Occipital lobe (tissue), 2 donors: ENCODE results near the gene ZNF568. TPM values are rescaled to one million over a fixed set of nuclear protein-coding genes. Genes with fewer than 3 reads are reported as not detected.

ENCODE experiments used
- DNase-seq: peaks from one replicate; lab custom pipeline; 2025; lab: John Stamatoyannopoulos, UW
- total RNA-seq: library from RNA; depleted of rRNA; stranded (reverse); fragments of >200 nt; gene quantifications from one replicate; pipeline ENCODE4 v1.2.3, GENCODE V29; 2014

Gene ZNF568
- total RNA-seq, 1 donor from 2014 or later = 39.8 TPM

DNA sequence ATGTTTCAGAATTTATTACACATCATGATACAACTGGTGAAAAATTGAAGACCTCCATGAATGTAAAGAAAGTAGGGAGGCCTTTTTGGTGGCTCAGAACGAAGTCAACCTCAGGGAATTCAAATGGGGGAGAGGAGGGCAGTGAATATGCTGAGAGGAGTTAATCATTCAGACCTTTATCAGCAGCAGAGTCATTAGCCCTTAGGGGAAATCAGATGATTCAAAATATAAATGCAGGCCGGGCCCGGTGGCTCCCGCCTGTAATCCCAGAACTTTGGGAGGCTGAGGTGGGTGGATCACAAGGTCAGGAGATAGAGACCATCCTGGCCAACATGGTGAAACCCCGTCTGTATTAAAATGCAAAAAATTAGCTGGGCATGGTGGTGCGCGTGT, 81.7 kb downstream of the ZNF568 start:
- no peak for DNase-seq

DNA sequence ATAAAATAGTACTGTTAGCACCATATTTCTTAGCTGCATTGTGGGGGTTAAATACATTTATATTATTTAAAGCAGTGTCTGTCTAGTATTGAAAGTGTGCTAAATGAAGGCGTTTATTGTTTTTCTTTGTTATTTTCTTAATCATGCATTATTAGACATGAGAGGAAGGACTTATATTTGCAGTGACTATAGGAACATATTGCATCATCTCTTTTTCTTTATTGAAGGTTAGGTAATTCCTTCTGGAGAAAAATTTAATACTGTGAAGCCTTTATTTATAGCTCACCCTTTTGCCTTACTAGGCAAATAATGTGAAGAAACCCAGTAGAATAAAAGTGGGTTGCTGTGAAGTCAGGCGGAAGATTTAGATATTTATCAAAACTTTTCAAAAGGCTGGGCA, 83.2 kb downstream of the ZNF568 start:
- no peak for DNase-seq

- DNase-seq = no peak
Observed at GRCh38 chr19:37007587-37008220, 91.6 kb downstream of the ZNF568 start.

- no peak for DNase-seq
Observed at GRCh38 chr19:37009871-37010270, 93.7 kb downstream of the ZNF568 start.

DNA sequence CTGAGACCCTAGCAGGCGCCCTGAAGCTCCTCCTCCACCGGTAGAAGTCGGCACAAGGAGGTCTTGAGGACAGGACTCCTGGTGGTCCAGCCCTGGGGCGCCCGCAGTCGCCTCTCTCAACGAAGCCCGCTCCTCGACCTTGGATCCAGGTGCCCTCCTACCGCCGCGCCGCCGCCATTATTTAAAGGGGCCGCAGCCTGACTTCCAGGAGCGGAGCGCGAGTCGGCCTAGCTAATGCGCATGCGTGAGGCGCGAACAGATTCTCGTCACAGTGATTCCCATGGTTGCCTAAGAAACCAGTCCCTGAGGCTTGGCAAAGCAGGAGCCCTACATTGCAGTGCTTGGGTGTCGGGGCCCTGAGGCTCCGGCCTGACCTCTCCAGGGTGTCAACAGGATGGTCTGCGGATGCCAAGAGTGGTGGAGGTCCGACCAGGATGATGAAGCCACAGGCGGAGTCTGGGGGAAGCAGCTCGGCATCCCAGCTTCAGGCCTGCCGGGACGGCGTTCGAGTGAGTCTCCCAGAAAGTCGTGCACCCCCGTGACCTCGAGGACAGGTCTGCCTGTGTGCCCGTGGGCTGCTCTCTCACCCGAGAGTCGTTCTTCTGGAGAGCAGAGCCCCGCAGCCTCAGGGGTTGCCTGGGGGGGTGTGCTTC, 96.1 kb downstream of the ZNF568 start:
- no peak for DNase-seq

DNA sequence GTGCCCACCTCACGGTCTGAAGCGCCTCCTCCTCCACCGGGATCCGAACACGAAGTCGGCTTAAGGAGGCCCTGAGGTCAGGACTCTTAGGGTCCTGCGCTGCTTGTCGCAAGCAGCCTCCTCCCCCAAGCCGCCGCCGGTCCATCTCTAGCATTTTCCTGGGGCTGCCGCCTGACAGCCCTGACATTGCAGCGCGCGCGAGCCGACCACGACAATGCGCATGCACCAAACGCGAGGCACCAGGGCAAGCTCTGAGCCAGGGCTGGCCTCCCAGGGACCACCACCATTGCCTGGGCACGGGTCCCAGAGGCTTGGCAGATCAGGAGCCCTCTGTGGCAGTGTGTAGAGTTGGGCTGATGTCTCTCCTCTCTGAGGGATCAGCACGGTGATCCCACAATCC, 98.3 kb downstream of the ZNF568 start:
- DNase-seq = no peak

DNA sequence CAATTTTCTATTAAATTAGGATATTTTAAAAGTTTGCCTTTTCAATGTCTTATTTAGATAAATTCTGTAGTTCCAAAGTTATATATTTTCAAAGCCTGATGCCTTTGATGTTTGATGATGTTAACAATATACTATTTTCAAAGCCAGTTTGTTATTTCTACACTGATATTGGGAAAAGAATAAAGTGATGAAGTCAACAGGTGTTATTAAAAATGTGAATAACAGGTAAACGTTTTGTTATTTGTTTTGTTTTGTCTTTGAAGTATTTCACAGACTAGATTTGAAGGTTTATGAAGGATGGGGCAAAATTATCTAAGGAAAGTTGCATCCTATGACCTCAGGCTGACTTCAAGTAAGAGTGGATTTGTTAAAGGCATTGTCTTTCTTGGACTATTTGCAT, 129.0 kb downstream of the ZNF568 start:
- no peak for DNase-seq

Other genes starting within 250 kb of the ZNF568 start
- 45.9 TPM for gene ZNF461, start 249.5 kb upstream of the ZNF568 start, total RNA-seq
- gene ZNF567, start 228.7 kb upstream of the ZNF568 start, total RNA-seq = 19.2 TPM
- 7.5 TPM for gene ZNF850, start 143.5 kb upstream of the ZNF568 start, total RNA-seq
- gene ZNF790, start 77.9 kb upstream of the ZNF568 start, total RNA-seq = 26.4 TPM
- 17.8 TPM for gene ZNF345, start 65.5 kb upstream of the ZNF568 start, total RNA-seq
- gene ZNF829, start within 50 bp of the ZNF568 start, total RNA-seq = 8.7 TPM
- 47.3 TPM for gene ZNF420, start 162.1 kb downstream of the ZNF568 start, total RNA-seq